ENCODE results near the gene TAMALIN.

The TAMALIN gene

GRCh38 chr12:52003591-52003990 lies 3.2 kb upstream of the TAMALIN start:
- Mint-ChIP-seq H3K9me3 (no peaks in the 10 kb centered on the region), H3K4me3 (no peak overlapping the region), H3K36me3 (ENCODE audit: low read depth) (peaks cover 6% of the 10 kb centered on the region), H3K27me3 (peaks cover 9% of the 10 kb centered on the region), H3K4me1 (peaks cover 28% of the 10 kb centered on the region), H3K27ac (no peak overlapping the region)
- no peak for DNase-seq
- no peak for ATAC-seq

- Mint-ChIP-seq H3K4me3 (no peak overlapping the region), H3K4me1 (peaks cover 30% of the 10 kb centered on the region), H3K27me3 (peaks cover 9% of the 10 kb centered on the region), H3K36me3 (ENCODE audit: low read depth) (peaks cover 6% of the 10 kb centered on the region), H3K27ac (no peak overlapping the region), H3K9me3 (no peaks in the 10 kb centered on the region)
- DNase-seq (no peak), ATAC-seq (no peak)
Measured at GRCh38 chr12:52004042-52004648, 2.6 kb upstream of the TAMALIN start.

- Mint-ChIP-seq H3K36me3 (ENCODE audit: low read depth) (peaks cover 3% of the 10 kb centered on the region), H3K27ac (peak overlapping the region; percentile 60), H3K9me3 (no peaks in the 10 kb centered on the region), H3K27me3 (peaks cover 9% of the 10 kb centered on the region), H3K4me3 (peak overlapping the region; percentile 82), H3K4me1 (peaks cover 24% of the 10 kb centered on the region)
- DNase-seq = no peak
- no peak for ATAC-seq
Measured at GRCh38 chr12:52005218-52005902, 1.4 kb upstream of the TAMALIN start.

- DNase-seq = peak; percentile 33
- H3K36me3 Mint-ChIP-seq (ENCODE audit: low read depth) = peaks cover 6% of the 10 kb centered on the region
- H3K4me3 Mint-ChIP-seq = peak overlapping the region; percentile 82
- H3K27me3 Mint-ChIP-seq = peaks cover 9% of the 10 kb centered on the region
- peak overlapping the region; percentile 88 for H3K27ac Mint-ChIP-seq
- peaks cover 24% of the 10 kb centered on the region for H3K4me1 Mint-ChIP-seq
- H3K9me3 Mint-ChIP-seq = no peaks in the 10 kb centered on the region
- peak; percentile 2 for ATAC-seq
Measured at GRCh38 chr12:52005903-52006703, 643 bp upstream of the TAMALIN start.

- H3K9me3 Mint-ChIP-seq = no peaks in the 10 kb centered on the region
- DNase-seq (peak; percentile 57), ATAC-seq (peak; percentile 53)
- H3K27ac Mint-ChIP-seq = peak overlapping the region; percentile 80
- H3K27me3 Mint-ChIP-seq = peaks cover 9% of the 10 kb centered on the region
- peak overlapping the region; percentile 88 for H3K4me3 Mint-ChIP-seq
- peaks cover 24% of the 10 kb centered on the region for H3K4me1 Mint-ChIP-seq
- H3K36me3 Mint-ChIP-seq (ENCODE audit: low read depth) = peaks cover 8% of the 10 kb centered on the region
Measured at GRCh38 chr12:52007158-52007921, 594 bp downstream of the TAMALIN start.

- peaks cover 24% of the 10 kb centered on the region for H3K4me1 Mint-ChIP-seq
- no peak for ATAC-seq
- H3K27me3 Mint-ChIP-seq = peaks cover 9% of the 10 kb centered on the region
- no peak for DNase-seq
- peak overlapping the region; percentile 80 for H3K27ac Mint-ChIP-seq
- no peaks in the 10 kb centered on the region for H3K9me3 Mint-ChIP-seq
- peaks cover 8% of the 10 kb centered on the region for H3K36me3 Mint-ChIP-seq (ENCODE audit: low read depth)
- H3K4me3 Mint-ChIP-seq = peak overlapping the region; percentile 88
Measured at GRCh38 chr12:52007982-52008510, 1.3 kb downstream of the TAMALIN start.

GRCh38 chr12:52009081-52009751 lies 2.5 kb downstream of the TAMALIN start:
- DNase-seq (no peak), ATAC-seq (no peak)
- H3K27me3 Mint-ChIP-seq = peaks cover 9% of the 10 kb centered on the region
- H3K4me3 Mint-ChIP-seq = peak overlapping the region; percentile 88
- peaks cover 24% of the 10 kb centered on the region for H3K4me1 Mint-ChIP-seq
- H3K27ac Mint-ChIP-seq = no peak overlapping the region
- H3K9me3 Mint-ChIP-seq = no peaks in the 10 kb centered on the region
- peaks cover 16% of the 10 kb centered on the region for H3K36me3 Mint-ChIP-seq (ENCODE audit: low read depth)

- H3K4me1 Mint-ChIP-seq = peaks cover 24% of the 10 kb centered on the region
- no peak for DNase-seq
- no peak for ATAC-seq
- H3K36me3 Mint-ChIP-seq (ENCODE audit: low read depth) = peaks cover 17% of the 10 kb centered on the region
- peaks cover 9% of the 10 kb centered on the region for H3K27me3 Mint-ChIP-seq
- H3K4me3 Mint-ChIP-seq = no peak overlapping the region
- no peaks in the 10 kb centered on the region for H3K9me3 Mint-ChIP-seq
- no peak overlapping the region for H3K27ac Mint-ChIP-seq
Measured at GRCh38 chr12:52010152-52010622, 3.4 kb downstream of the TAMALIN start.

- peaks cover 17% of the 10 kb centered on the region for H3K36me3 Mint-ChIP-seq (ENCODE audit: low read depth)
- DNase-seq (no peak), ATAC-seq (no peak)
- H3K27me3 Mint-ChIP-seq = peaks cover 4% of the 10 kb centered on the region
- peaks cover 18% of the 10 kb centered on the region for H3K4me1 Mint-ChIP-seq
- no peak overlapping the region for H3K27ac Mint-ChIP-seq
- H3K9me3 Mint-ChIP-seq = no peaks in the 10 kb centered on the region
- no peak overlapping the region for H3K4me3 Mint-ChIP-seq
Measured at GRCh38 chr12:52010692-52011601, 4.2 kb downstream of the TAMALIN start.

GRCh38 chr12:52011602-52012214 lies 5.0 kb downstream of the TAMALIN start:
- peaks cover 17% of the 10 kb centered on the region for H3K36me3 Mint-ChIP-seq (ENCODE audit: low read depth)
- H3K27me3 Mint-ChIP-seq = no peaks in the 10 kb centered on the region
- H3K4me3 Mint-ChIP-seq = no peak overlapping the region

GRCh38 chr12:52013626-52014310 lies 7.0 kb downstream of the TAMALIN start:
- Mint-ChIP-seq H3K4me3 (no peak overlapping the region), H3K9me3 (no peaks in the 10 kb centered on the region), H3K27ac (no peak overlapping the region), H3K27me3 (no peaks in the 10 kb centered on the region), H3K4me1 (peaks cover under 1% of the 10 kb centered on the region), H3K36me3 (ENCODE audit: low read depth) (peaks cover 17% of the 10 kb centered on the region)
- ATAC-seq = no peak
- DNase-seq = no peak

More at GRCh38 chr12:52011602-52012214, 5.0 kb downstream of the TAMALIN start:
- H3K4me1 Mint-ChIP-seq = peaks cover 11% of the 10 kb centered on the region
- H3K27ac Mint-ChIP-seq = no peak overlapping the region
- no peak for ATAC-seq
- no peak for DNase-seq
- H3K9me3 Mint-ChIP-seq = no peaks in the 10 kb centered on the region
